BJ (cell line): ENCODE results near the gene NINL. TPM values are rescaled to one million over a fixed set of nuclear protein-coding genes. Genes with fewer than 3 reads are reported as not detected.

Experiments used
- CTCF ChIA-PET: fragments of 350-600 bp; formaldehyde crosslinking; extraction: SDS; loops from one replicate; lab custom pipeline; 2021; ENCODE audit warnings: antibody characterized with exemption, inconsistent platforms; lab: Yijun Ruan, JAX
- POLR2A ChIA-PET: fragments of 300-600 bp; sonication (Branson Sonifier 250); formaldehyde crosslinking; extraction: SDS; loops from one replicate; lab custom pipeline; 2021; ENCODE audit warnings: antibody characterized with exemption; lab: Charles Lee
- DNase-seq: peaks from one replicate; pipeline ENCODE4 v3.0.0-alpha.2; 2011; ENCODE audit warnings: low read depth
- H3K27me3 ChIP-seq: 2 replicates; pipeline ENCODE4 v1.6.0; 2011; ENCODE audit warnings: low read length; ENCODE audit not compliant: control insufficient read depth, insufficient read depth
- H3K36me3 ChIP-seq: 2 replicates; pipeline ENCODE4 v1.5.1; 2011; ENCODE audit warnings: low read length; ENCODE audit not compliant: control insufficient read depth, insufficient read depth
- H3K4me3 ChIP-seq: 2 replicates; pipeline ENCODE4 v1.5.1; 2011; ENCODE audit warnings: low read depth, mild to moderate bottlenecking, control low read depth, low read length
- polyA plus RNA-seq: library from polyadenylated mRNA; depleted of rRNA; stranded (reverse); fragments of >200 nt; gene quantifications from 2 replicates; pipeline ENCODE4 v1.2.3, GENCODE V29; 2011
- TF ChIP-seq, protein P1 (sequence below): IDR thresholded peaks from 2 replicates; pipeline ENCODE4 v1.5.1; 2011; ENCODE audit warnings: low read depth, mild to moderate bottlenecking, control low read depth, inconsistent platforms, low read length, moderate library complexity; ENCODE audit not compliant: insufficient read depth

The NINL gene
- polyA plus RNA-seq, 1 experiment, result 6.2 TPM

DNA sequence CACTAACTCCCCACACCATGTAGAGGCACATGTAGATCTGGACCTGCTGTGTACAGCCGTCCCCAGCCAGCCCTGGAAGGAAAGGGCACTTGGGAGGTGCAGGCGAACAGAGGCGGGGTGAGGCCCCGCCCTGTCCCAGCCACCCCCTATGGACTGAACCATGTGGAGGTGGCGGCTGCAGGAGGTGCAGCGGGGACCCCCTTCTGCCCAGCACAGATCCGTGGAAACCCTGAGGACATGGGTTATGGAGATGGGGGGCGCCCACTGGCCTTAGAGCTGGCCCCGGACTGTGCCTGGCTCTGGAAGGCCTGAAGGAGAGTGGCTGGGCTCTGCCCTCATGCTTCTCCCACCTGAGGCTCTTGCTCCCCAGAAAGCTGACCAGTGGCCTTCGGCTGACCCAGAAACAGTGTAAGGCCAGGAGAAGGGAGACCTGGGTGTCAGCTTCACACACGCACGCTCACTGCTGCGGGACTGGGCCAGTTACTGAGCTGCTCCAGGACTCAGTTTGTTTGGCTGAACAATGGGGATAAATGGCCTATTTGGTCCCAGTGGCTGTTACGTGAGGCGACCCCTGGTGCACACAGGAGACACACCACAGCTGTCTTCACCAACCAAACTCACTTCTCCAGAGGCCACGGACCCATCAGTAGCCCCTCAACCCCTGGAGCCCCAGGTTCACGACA, 90.7 kb downstream of the NINL start:
- TF ChIP-seq, protein P1, sequence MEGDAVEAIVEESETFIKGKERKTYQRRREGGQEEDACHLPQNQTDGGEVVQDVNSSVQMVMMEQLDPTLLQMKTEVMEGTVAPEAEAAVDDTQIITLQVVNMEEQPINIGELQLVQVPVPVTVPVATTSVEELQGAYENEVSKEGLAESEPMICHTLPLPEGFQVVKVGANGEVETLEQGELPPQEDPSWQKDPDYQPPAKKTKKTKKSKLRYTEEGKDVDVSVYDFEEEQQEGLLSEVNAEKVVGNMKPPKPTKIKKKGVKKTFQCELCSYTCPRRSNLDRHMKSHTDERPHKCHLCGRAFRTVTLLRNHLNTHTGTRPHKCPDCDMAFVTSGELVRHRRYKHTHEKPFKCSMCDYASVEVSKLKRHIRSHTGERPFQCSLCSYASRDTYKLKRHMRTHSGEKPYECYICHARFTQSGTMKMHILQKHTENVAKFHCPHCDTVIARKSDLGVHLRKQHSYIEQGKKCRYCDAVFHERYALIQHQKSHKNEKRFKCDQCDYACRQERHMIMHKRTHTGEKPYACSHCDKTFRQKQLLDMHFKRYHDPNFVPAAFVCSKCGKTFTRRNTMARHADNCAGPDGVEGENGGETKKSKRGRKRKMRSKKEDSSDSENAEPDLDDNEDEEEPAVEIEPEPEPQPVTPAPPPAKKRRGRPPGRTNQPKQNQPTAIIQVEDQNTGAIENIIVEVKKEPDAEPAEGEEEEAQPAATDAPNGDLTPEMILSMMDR, result no peak
- no peak for DNase-seq
- no peaks in the 10 kb centered on the region for H3K27me3 ChIP-seq
- ChIA-PET POLR2A (no interaction called here), CTCF (no interaction called here)
- H3K36me3 ChIP-seq, result peaks cover 4% of the 10 kb centered on the region
- no peak overlapping the region for H3K4me3 ChIP-seq

DNA sequence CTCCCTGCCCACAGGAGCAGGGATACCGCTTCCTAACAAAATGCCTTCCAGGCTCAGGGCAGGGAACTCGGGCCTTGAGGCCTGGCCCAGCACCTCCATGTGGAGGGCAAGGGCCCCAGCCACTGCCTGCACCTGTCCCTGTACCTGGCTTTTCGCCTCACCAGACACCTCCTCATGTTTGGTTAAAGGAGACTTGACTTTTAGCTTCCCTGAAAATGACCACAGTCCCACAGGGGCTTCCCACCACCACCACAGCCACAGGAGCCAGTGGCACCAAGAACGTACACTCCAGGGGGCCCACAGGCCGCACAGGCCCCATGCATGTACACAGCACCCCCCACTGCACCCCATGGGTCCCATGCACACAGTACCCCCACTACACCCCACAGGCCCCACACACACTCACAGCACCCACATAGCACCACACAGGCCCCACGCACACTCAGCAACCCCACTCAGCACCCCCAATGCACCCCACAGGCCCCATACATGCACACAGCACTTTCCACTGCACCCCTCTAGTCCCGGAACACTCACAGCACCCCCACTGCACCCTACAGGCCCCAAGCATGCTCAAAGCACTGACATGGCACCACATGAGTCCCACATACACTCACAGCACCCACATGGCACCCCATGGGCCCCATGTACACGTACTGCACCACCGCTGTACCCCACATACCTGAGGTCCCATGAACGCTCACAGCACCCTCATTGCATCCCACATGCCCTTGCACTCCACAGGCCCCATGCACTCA, 91.4 kb downstream of the NINL start:
- POLR2A ChIA-PET, result no interaction called here

DNA sequence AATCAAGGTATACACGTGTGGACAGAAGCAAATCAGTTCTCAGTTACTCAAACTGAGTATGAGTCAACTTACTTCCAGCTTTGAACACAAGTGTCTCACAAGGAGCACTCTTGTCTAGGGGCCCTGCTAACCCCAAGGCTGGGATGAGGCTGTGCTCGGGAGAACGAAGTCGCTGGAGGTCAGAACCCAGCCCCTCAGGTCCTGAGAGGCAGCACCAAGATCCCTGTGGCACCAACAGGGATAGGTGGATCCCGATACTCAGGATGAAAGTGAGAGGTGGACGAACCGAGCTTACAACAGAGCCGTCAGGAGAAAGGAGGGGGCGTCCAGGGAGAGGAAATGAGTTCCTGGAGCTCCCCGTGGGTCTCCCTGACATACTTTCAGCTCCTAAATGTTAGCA, 92.2 kb downstream of the NINL start:
- H3K27me3 ChIP-seq, result no peaks in the 10 kb centered on the region
- CTCF ChIA-PET, result interaction anchor here (0.8 kb wide), 1 partner anchor 15 kb away, joined by 3 read pairs; no protein-coding TSS in a partner anchor

More for the DNA sequence above, 91.4 kb downstream of the NINL start:
- TF ChIP-seq, protein P1, result no peak
- DNase-seq, result no peak
- Histone ChIP-seq H3K36me3 (peaks cover 8% of the 10 kb centered on the region), H3K4me3 (no peak overlapping the region), H3K27me3 (no peaks in the 10 kb centered on the region)
- CTCF ChIA-PET, result interaction anchor here (0.8 kb wide), 1 partner anchor 14 kb away, joined by 3 read pairs; no protein-coding TSS in a partner anchor

DNA sequence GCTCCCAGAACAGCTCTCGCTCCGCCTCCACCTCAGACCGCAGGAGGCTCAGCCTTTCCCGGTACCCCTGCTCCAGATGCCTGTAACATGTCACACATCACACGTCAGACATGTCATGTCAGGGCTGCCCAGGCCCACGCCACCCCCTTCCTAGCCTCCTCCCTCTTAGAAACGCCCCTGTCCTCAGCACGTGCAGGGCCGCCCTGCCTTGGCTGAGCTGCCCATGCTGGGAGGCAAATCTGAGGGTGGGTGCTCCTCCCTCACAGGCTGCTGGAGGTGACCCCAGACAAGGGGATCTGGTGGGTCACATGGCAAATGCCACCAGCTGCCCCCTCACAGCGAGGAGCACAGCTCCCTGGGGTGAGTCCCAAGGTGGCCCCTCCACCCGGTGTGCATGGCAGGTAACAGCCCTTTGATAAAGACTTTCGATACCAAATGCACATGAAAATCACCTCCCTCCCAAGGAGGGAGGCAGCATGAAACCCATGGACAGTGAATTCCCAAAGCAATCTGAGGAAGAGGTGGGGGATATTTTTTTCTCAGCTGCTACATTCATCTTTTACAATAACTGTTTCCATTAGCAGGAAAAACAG, 93.8 kb downstream of the NINL start:
- H3K4me3 ChIP-seq, result no peak overlapping the region
- POLR2A ChIA-PET, result no interaction called here
- no peaks in the 10 kb centered on the region for H3K27me3 ChIP-seq
- TF ChIP-seq, protein P1, result no peak
- CTCF ChIA-PET, result no interaction called here
- DNase-seq, result no peak
- H3K36me3 ChIP-seq, result peaks cover 11% of the 10 kb centered on the region

More for the DNA sequence above, 92.2 kb downstream of the NINL start:
- POLR2A ChIA-PET, result no interaction called here
- H3K36me3 ChIP-seq, result peaks cover 8% of the 10 kb centered on the region
- H3K4me3 ChIP-seq, result no peak overlapping the region
- no peak for DNase-seq
- TF ChIP-seq, protein P1, result no peak

DNA sequence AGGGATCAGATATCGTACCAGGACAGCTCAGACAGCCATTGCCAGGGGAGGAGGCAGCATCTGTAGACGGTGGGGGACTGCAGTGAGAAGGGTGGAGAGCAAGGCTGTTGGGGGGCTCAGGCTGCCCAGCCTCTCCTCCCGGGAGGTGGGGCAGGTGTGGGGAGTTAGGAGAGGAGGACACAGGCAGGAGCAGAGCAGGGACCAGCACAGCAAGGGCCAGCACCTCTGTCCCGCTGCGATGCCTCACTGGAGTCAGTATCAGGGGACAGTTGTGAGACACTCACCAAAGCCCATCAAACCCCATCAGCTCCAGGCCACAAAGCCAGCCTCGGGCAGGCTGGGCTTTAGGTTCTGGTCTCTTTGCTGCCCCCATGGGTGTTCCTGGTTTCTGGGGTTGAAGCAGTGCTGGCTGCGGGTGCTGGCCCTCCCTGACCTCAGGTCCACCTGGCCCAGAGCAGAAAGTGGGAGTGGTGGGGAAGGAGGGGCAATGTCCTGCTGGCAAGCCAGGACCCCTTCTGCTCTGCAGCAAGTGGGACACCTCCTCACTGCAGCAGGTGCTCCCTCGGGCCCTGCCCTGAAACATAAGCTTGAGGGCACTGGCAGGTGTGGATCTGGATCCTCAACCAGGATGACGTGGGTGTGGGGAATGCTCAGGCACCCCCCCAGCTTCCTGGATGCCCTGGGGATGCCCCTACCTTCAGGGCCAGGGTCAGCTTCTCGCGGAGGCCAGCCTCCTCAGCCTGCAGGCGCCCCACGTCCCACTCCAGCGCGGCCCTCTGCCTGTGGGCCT, 94.5 kb downstream of the NINL start:
- Histone ChIP-seq H3K27me3 (no peaks in the 10 kb centered on the region), H3K36me3 (peaks cover 11% of the 10 kb centered on the region), H3K4me3 (no peak overlapping the region)
- ChIA-PET POLR2A (no interaction called here), CTCF (no interaction called here)
- no peak for DNase-seq
- TF ChIP-seq, protein P1, result no peak
